Activated gamma-delta T cell treated with Interleukin-2 at 50 U/mL for 16 hours (primary cell): ENCODE measurements around the gene GLS.
"Not testable (repeated sequence)": the region's sequence is repeated elsewhere in the genome, so short reads cannot be mapped to it uniquely, and the experiment has no call there.

Experiments used
- DNase-seq: peaks from one replicate; pipeline ENCODE4 v3.0.0-alpha.2; 2020

The GLS gene

GRCh38 chr2:190973726-190974628 lies 93.4 kb downstream of the GLS start:
- DNase-seq = no peak

- DNase-seq = no peak
These were observed 94.2 kb downstream of the GLS start for GRCh38 chr2:190974629-190975361.

- no peak for DNase-seq
These were observed 95.9 kb downstream of the GLS start for GRCh38 chr2:190976521-190976920.

- no peak for DNase-seq
These were observed 96.9 kb downstream of the GLS start for GRCh38 chr2:190977505-190977904.

GRCh38 chr2:190978389-190979053 lies 97.9 kb downstream of the GLS start:
- DNase-seq = no peak

GRCh38 chr2:190979906-190980629 lies 99.4 kb downstream of the GLS start:
- no peak for DNase-seq

- DNase-seq = no peak
These were observed 100.1 kb downstream of the GLS start for GRCh38 chr2:190980630-190981209.

GRCh38 chr2:190981333-190981732 lies 100.7 kb downstream of the GLS start:
- no peak for DNase-seq

- DNase-seq = no peak
These were observed 101.1 kb downstream of the GLS start for GRCh38 chr2:190981733-190982132.

- no peak for DNase-seq
These were observed 101.8 kb downstream of the GLS start for GRCh38 chr2:190982262-190983034.

- no peak for DNase-seq
These were observed 104.0 kb downstream of the GLS start for GRCh38 chr2:190984595-190984994.

GRCh38 chr2:190986221-190986953 lies 105.8 kb downstream of the GLS start:
- DNase-seq = peak; percentile 15

GRCh38 chr2:190987116-190987515 lies 106.5 kb downstream of the GLS start:
- DNase-seq = no peak

GRCh38 chr2:190987938-190988337 lies 107.3 kb downstream of the GLS start:
- DNase-seq = no peak

- DNase-seq = no peak
These were observed 108.3 kb downstream of the GLS start for GRCh38 chr2:190988910-190989309.

- no peak for DNase-seq
These were observed 109.5 kb downstream of the GLS start for GRCh38 chr2:190990132-190990531.

- DNase-seq = no peak
These were observed 112.6 kb downstream of the GLS start for GRCh38 chr2:190993292-190993643.

GRCh38 chr2:190994148-190994547 lies 113.5 kb downstream of the GLS start:
- no peak for DNase-seq

GRCh38 chr2:190995315-190995714 lies 114.7 kb downstream of the GLS start:
- DNase-seq = not testable (repeated sequence)

- peak; percentile 35 for DNase-seq
These were observed 115.8 kb downstream of the GLS start for GRCh38 chr2:190996338-190996946.

GRCh38 chr2:190996947-190997346 lies 116.3 kb downstream of the GLS start:
- DNase-seq = no peak
